Stimulated activated CD8-positive, alpha-beta memory T cell treated with anti-CD3 and anti-CD28 coated beads, Interleukin-4, amount 100 ng/mL, for 1 hour (primary cell): Measurements from ENCODE around the gene RAPGEF1.
"Not testable (repeated sequence)": the region's sequence is repeated elsewhere in the genome, so short reads cannot be mapped to it uniquely, and the experiment has no call there.

Source experiments
- DNase-seq, 2 donors: peaks; one replicate each; pipeline ENCODE4 v3.0.0-alpha.2; 2020; ENCODE audit warnings: low read depth in 2 of 2, low spot score in 1 of 2

Gene RAPGEF1

GRCh38 chr9:131739959-131740648 lies at the start of gene RAPGEF1:
RAPGEF1 (minus strand) TSS chr9:131740076; CDS start chr9:131739830, 246 bp downstream.
- peak; percentile 66 to 73 for DNase-seq

- DNase-seq, result no peak
Measured at GRCh38 chr9:131788851-131789250, 49.0 kb upstream of the RAPGEF1 start.

- DNase-seq, result no peak
Measured at GRCh38 chr9:131787838-131788237, 48.0 kb upstream of the RAPGEF1 start.

- DNase-seq, result no peak
Measured at GRCh38 chr9:131784748-131785501, 45.0 kb upstream of the RAPGEF1 start.

GRCh38 chr9:131781069-131781468 lies 41.2 kb upstream of the RAPGEF1 start:
- DNase-seq, result no peak

GRCh38 chr9:131776473-131776872 lies 36.6 kb upstream of the RAPGEF1 start:
- no peak for DNase-seq

- no peak for DNase-seq
Measured at GRCh38 chr9:131776036-131776435, 36.2 kb upstream of the RAPGEF1 start.

GRCh38 chr9:131774636-131775035 lies 34.8 kb upstream of the RAPGEF1 start:
- DNase-seq, result no peak

GRCh38 chr9:131773911-131774379 lies 34.1 kb upstream of the RAPGEF1 start:
- DNase-seq, result no peak

GRCh38 chr9:131772940-131773339 lies 33.1 kb upstream of the RAPGEF1 start:
- DNase-seq, result no peak

GRCh38 chr9:131771646-131772045 lies 31.8 kb upstream of the RAPGEF1 start:
- DNase-seq, result no peak

GRCh38 chr9:131769361-131769760 lies 29.5 kb upstream of the RAPGEF1 start:
- DNase-seq, result no peak

GRCh38 chr9:131764568-131764967 lies 24.7 kb upstream of the RAPGEF1 start:
- no peak for DNase-seq

GRCh38 chr9:131762356-131762932 lies 22.6 kb upstream of the RAPGEF1 start:
- peak; percentile 40 to 60 for DNase-seq

- no peak for DNase-seq
Measured at GRCh38 chr9:131759017-131759647, 19.3 kb upstream of the RAPGEF1 start.

GRCh38 chr9:131757549-131757948 lies 17.7 kb upstream of the RAPGEF1 start:
- DNase-seq, result no peak

- DNase-seq, result peak; percentile 69 to 80
Measured at GRCh38 chr9:131755541-131756198, 15.8 kb upstream of the RAPGEF1 start.

- no peak for DNase-seq
Measured at GRCh38 chr9:131754846-131755245, 15.0 kb upstream of the RAPGEF1 start.

GRCh38 chr9:131753751-131754150 lies 13.9 kb upstream of the RAPGEF1 start:
- not testable (repeated sequence) for DNase-seq

- DNase-seq, result no peak
Measured at GRCh38 chr9:131752231-131752884, 12.5 kb upstream of the RAPGEF1 start.
